C4-2B (cell line): ENCODE results near the gene PLD6.

ENCODE experiments used
- CTCF ChIP-seq: fragments of 450-650 bp; conservative IDR thresholded peaks from 2 replicates; pipeline ENCODE4 v1.5.1; 2017; ENCODE audit warnings: mild to moderate bottlenecking
- ZFX ChIP-seq: fragments of 450-650 bp; IDR thresholded peaks from 2 replicates; pipeline ENCODE4 v1.6.1; 2017

- TF ChIP-seq CTCF, result no peak
- TF ChIP-seq ZFX, result no peak
These were observed 9.4 kb upstream of the PLD6 start for GRCh38 chr17:17215575-17215974.
